Heart left ventricle (tissue), 13 donors: Measurements from ENCODE around the gene SPTLC2.

Source experiments
- POLR2A ChIP-seq, 2 donors: fragments of 450-650 bp; IDR thresholded peaks; one replicate each; pipeline ENCODE4 v1.6.1; 2017; ENCODE audit warnings: antibody characterized with exemption in 2 of 2, mild to moderate bottlenecking in 2 of 2, moderate library complexity in 2 of 2
- TF ChIP-seq, protein P1 (sequence below), 12 donors: fragments of 200-600 bp; sonication (generic) in 4 of 12; IDR thresholded peaks; one replicate each; pipeline versions ENCODE4 v1.5.0 to v1.8.0; 2018 to 2022; ENCODE audit warnings: antibody characterized with exemption in 12 of 12, mild to moderate bottlenecking in 5 of 12
- donor health status: ischemic (EF 13 %, LVEDD 7.1; RV severe dilation, severe dysfunction).
- donor health status: DM: no; HTN: yes; CAD: no.
- donor health status: DM: no; HTN: no; CAD: no.
- donor health status: ischemic (EF 25% LVEDD 6.9; RV normal size, moderate dysfunction).
- donor health status: ischemic (EF 25% LVEDD 5.7; RV mildly dilated, moderate dysfunction).
- donor health status: ischemic (EF 35%, LVEDD 5.7; RV mildly dilated, moderate dysfunction).
- donor health status: nonischemic (EF 11% LVEDD 7.7; RV severe dilation, severe dysfunction).
- donor health status: DM: yes; HTN: yes; CAD: no.
- donor health status: PGD.
- donor health status: ischemic (EF 29% LVEDD 5.4; RV normal size, mild dysfunction).
- donor health status: nonischemic (EF 23%, LVEDD 6.1; RV moderate dilation, normal function).

- no peak for TF ChIP-seq POLR2A (IDR thresholded peaks at IDR 0.05)
- TF ChIP-seq, protein P1, sequence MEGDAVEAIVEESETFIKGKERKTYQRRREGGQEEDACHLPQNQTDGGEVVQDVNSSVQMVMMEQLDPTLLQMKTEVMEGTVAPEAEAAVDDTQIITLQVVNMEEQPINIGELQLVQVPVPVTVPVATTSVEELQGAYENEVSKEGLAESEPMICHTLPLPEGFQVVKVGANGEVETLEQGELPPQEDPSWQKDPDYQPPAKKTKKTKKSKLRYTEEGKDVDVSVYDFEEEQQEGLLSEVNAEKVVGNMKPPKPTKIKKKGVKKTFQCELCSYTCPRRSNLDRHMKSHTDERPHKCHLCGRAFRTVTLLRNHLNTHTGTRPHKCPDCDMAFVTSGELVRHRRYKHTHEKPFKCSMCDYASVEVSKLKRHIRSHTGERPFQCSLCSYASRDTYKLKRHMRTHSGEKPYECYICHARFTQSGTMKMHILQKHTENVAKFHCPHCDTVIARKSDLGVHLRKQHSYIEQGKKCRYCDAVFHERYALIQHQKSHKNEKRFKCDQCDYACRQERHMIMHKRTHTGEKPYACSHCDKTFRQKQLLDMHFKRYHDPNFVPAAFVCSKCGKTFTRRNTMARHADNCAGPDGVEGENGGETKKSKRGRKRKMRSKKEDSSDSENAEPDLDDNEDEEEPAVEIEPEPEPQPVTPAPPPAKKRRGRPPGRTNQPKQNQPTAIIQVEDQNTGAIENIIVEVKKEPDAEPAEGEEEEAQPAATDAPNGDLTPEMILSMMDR (IDR thresholded peaks at IDR 0.05): no peak
These were observed 45.6 kb downstream of the SPTLC2 start for GRCh38 chr14:77570706-77571268.
